Cardiac septum (tissue), 1 donor: ENCODE measurements around the gene PDLIM4. TPM values are rescaled to one million over a fixed set of nuclear protein-coding genes. Genes with fewer than 3 reads are reported as not detected.

Source experiments
- DNase-seq: peaks from one replicate; pipeline ENCODE4 v3.0.0-alpha.2; 2020; ENCODE audit warnings: low spot score
- intact Hi-C: fragments of 100-400 bp; cut with DNase I; formaldehyde crosslinking; loops from one replicate; pipeline ENCODE4 v1.14.0; 2022
- total RNA-seq: library from RNA; stranded (reverse); fragmentation: NEBNext Ultra II Directional; extraction: Animal tissue kit (Norgen Biotek cat#: 25700); gene quantifications from one replicate; pipeline ENCODE4 v1.2.1, GENCODE V29; 2021
- donor health status: DM: no; HTN: no; CAD: no.

The PDLIM4 gene
- total RNA-seq, 1 donor from 2014 or later = 8.8 TPM

GRCh38 chr5:132274050-132274792 is 16.7 kb downstream of the PDLIM4 start:
- no peak for DNase-seq
- intact Hi-C loops = loop anchor here (5.0 kb wide), 1 partner anchor 228 kb away; no protein-coding TSS in a partner anchor

- intact Hi-C loops = no loop called here
- DNase-seq = no peak
These were observed 18.1 kb downstream of the PDLIM4 start for GRCh38 chr5:132275367-132276220.

DNA sequence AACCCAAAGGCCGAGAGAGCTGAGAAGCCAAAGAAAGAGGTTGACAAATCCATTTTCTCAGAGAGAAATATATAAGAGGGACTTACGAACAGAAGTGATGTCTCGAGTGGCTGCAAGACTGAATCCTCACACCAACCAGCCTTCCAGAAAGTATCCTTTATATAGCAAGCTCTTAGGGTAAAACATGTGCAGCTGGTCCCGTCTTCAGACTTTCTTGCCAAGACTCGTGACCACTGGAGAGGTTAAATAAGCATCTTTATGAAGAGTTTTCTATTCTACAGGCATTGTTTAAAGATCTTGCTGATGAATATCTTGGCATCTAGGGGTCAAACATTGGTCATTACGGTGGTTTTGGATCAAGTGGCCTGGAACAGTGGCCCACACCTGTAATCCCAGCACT is 19.8 kb downstream of the PDLIM4 start:
- DNase-seq = no peak
- intact Hi-C loops = no loop called here

GRCh38 chr5:132277971-132278853 is 20.7 kb downstream of the PDLIM4 start:
- no peak for DNase-seq
- intact Hi-C loops = no loop called here

GRCh38 chr5:132279801-132280200 is 22.3 kb downstream of the PDLIM4 start:
- intact Hi-C loops = no loop called here
- DNase-seq = no peak

GRCh38 chr5:132280371-132281240 is 23.1 kb downstream of the PDLIM4 start:
- intact Hi-C loops = no loop called here
- no peak for DNase-seq

DNA sequence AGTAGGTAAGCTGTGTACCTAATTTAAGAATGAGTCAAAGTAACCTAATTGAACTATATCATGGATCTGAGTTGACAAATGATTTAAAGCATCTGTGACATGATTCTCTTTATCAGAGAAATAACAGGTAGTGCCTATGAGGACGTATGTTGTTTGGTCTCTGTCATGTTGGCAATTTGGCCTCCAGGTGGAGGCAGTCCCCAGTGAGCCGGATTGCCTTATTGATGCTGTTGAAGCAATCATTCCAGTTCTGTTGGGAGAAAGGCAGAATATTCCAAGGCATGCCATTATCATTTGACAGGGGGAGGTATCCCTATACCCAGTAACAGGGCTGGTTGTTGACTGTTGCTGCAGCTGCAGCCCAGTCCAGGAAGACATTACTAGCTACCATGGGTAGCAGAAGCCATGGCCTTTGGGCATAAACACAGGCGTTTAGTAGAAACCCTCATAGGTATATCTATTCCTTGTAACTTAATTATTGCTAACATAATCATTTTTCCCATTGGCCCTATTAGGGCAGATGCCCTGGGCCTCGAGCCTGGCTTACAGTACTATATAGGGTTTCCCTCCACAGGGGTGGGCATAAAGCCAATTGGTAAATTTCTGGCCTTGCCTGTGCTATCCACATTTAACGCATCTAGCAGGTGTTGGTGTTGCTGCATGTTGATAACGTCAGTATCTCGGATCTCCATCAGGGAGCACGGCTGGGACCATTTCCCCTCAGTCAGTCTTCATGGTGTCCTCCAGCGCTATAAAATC is 24.5 kb downstream of the PDLIM4 start:
- intact Hi-C loops = no loop called here
- DNase-seq = no peak

GRCh38 chr5:132283423-132284043 is 26.0 kb downstream of the PDLIM4 start:
- DNase-seq = no peak

DNA sequence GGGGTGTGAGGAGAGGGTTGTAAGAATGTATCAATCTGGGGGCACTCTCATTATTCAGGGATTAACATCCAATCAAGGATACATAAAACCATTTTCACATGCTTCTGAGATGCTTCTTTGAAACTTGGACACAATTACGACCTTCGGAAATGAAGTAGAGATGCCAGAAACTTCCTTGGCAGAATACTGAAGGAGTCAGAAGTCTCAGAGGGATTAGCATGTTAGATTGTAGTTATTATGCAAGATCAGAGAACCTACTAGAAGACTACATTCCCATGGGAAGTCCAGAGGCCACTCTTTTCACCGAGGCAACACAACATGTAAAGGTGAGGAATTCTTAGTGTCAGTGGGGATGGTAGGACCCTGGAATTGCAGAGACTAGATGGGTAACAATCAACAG is 31.6 kb downstream of the PDLIM4 start:
- DNase-seq = no peak
- intact Hi-C loops = no loop called here

More at GRCh38 chr5:132283423-132284043, 26.0 kb downstream of the PDLIM4 start:
- intact Hi-C loops = no loop called here

DNA sequence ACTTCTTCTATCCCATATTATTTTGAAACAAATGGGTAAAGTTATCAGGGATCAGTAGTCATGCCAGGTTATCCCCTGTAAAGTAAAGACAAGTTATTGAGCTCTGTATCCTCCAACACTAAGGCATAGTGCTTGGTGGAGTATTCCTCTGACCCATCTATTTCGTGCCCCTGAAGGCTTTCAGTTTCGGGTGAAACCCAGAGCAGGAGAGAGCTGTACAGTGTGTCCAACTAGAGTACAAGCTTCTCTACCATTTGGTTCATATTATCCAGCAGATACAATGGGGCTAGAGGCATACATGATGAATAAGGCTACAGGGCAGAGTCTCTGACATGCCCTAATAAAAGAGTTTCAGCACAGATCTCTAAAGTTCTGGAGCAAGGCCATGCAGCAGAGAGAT is 33.5 kb downstream of the PDLIM4 start:
- intact Hi-C loops = loop anchor here (5.0 kb wide), 2 partner anchors 71 to 206 kb away; no protein-coding TSS in a partner anchor
- no peak for DNase-seq

DNA sequence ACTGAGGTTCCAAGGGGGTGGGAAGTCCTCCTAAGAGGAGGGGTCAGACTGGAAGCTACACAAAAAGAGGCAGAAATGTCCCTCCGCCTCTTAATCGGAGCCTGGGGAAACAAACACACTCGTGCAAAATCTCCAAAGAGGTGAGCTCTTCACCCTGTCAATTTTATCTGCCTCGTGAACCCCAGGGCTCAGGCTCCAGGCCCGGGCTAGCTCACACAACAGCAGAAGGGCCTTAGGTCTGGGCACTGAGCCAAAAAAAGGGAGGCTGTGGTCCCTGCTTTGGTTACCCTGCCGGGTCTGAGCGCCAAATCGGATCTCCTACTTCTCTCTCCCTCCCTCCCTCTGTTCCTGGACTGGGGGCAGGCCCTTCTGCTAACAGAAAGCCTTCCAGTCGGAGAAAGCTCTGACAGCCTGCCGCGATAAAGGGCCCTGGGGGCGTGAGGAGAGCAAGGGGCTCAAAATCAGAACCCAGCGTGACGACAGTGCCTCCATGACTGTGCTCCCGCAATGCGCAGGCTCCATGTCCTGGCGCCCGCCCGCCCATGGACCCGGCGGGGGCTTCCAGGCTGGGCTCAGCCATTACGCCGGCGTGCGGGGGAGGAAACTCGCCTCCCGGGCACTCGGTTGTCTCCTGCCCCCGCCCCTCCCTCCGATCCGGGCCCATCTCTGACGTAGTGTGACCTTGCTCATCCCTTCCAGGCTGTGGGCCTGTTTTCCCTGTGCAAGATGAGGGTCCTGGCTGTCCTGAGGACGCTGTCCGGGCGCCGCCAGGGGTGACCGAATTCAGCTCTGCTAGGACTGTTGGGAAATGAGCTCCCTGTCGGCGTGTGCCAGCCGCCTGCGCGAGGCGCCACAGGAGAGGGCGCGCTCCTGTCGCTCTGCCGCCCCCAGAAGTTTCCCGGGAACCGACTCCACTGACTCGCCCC is 35.8 kb downstream of the PDLIM4 start:
- peak; percentile 94 for DNase-seq
- intact Hi-C loops = loop anchor here (2.0 to 5.0 kb wide), 3 partner anchors 67 to 204 kb away; partner anchors contain the start of gene P4HA2

- intact Hi-C loops = loop anchor here (2.0 to 5.0 kb wide), 3 partner anchors 67 to 203 kb away; partner anchors contain the start of gene P4HA2
- DNase-seq = peak; percentile 96
These were observed 36.7 kb downstream of the PDLIM4 start, which contains the start of gene SLC22A4 for GRCh38 chr5:132293992-132294727. TSS of gene SLC22A4 (plus strand) at chr5:132294394. CDS start at chr5:132294617, 223 bp downstream.

- DNase-seq = peak; percentile 95
These were observed 37.4 kb downstream of the PDLIM4 start for GRCh38 chr5:132294728-132295504.

GRCh38 chr5:132295505-132296411 is 38.3 kb downstream of the PDLIM4 start:
- intact Hi-C loops = no loop called here

More at GRCh38 chr5:132294728-132295504, 37.4 kb downstream of the PDLIM4 start:
- intact Hi-C loops = loop anchor here (5.0 kb wide), 2 partner anchors 67 to 202 kb away; no protein-coding TSS in a partner anchor

More at GRCh38 chr5:132295505-132296411, 38.3 kb downstream of the PDLIM4 start:
- no peak for DNase-seq
